HL-60 (cell line): ENCODE measurements around the gene C1S.

ENCODE experiments used
- GABPA ChIP-seq: IDR thresholded peaks from 2 replicates; pipeline ENCODE4 v1.6.1; 2012; ENCODE audit warnings: low read depth
- POLR2AphosphoS5 ChIP-seq: IDR thresholded peaks from 2 replicates; pipeline ENCODE4 v1.6.1; 2012; ENCODE audit warnings: low read depth
- TF ChIP-seq, protein P1 (sequence below): IDR thresholded peaks from one replicate; pipeline ENCODE4 v1.5.1; 2011; ENCODE audit warnings: low read length, control low read depth, inconsistent platforms; ENCODE audit not compliant: insufficient read depth
- TF ChIP-seq, protein P2 (sequence below): IDR thresholded peaks from 2 replicates; pipeline ENCODE4 v1.6.1; 2012; ENCODE audit warnings: low read depth; ENCODE audit not compliant: insufficient replicate concordance

DNA sequence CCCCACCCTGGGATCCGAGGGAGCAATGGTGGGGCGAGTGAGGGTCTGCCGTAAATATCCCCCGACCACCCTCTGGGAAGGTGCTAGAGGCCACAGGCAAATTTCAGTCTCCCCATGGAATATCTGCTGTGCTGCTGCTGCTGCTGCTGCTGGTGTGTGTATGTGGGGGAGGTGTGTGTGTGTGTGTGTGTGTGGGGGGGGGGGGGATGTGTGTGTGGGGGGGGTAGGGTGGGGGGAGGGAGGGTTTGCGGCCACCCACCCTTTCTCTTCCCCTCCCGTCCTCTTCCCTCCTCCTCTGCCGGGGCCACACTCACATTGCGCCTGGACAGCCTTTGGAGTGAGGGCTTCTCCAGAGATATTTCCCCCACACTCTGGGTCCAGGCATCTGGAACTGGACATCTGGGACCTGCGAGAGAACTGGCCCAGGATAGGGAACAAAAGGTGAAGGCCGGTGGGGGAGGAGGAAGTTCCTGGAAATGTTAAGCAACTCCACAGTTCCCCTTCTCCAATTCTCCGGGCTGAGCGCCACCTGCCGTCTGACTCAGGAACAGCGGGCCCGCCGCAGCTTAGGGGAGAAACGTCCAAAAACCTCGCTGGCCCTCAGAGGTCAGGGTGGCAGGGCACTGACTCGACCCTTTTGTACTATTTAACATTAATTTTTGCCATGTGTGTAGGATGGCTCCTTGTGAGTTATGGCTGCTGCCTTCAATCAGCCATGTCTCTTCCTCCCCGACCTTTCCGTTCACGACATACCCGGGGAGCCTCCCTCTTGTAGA lies 48.5 kb downstream of the C1S start, which contains the start of gene C1RL:
- TF ChIP-seq POLR2AphosphoS5 (peak; percentile 54), GABPA (no peak)
- TF ChIP-seq, protein P1, sequence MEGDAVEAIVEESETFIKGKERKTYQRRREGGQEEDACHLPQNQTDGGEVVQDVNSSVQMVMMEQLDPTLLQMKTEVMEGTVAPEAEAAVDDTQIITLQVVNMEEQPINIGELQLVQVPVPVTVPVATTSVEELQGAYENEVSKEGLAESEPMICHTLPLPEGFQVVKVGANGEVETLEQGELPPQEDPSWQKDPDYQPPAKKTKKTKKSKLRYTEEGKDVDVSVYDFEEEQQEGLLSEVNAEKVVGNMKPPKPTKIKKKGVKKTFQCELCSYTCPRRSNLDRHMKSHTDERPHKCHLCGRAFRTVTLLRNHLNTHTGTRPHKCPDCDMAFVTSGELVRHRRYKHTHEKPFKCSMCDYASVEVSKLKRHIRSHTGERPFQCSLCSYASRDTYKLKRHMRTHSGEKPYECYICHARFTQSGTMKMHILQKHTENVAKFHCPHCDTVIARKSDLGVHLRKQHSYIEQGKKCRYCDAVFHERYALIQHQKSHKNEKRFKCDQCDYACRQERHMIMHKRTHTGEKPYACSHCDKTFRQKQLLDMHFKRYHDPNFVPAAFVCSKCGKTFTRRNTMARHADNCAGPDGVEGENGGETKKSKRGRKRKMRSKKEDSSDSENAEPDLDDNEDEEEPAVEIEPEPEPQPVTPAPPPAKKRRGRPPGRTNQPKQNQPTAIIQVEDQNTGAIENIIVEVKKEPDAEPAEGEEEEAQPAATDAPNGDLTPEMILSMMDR, result peak; percentile 97
- TF ChIP-seq, protein P2, sequence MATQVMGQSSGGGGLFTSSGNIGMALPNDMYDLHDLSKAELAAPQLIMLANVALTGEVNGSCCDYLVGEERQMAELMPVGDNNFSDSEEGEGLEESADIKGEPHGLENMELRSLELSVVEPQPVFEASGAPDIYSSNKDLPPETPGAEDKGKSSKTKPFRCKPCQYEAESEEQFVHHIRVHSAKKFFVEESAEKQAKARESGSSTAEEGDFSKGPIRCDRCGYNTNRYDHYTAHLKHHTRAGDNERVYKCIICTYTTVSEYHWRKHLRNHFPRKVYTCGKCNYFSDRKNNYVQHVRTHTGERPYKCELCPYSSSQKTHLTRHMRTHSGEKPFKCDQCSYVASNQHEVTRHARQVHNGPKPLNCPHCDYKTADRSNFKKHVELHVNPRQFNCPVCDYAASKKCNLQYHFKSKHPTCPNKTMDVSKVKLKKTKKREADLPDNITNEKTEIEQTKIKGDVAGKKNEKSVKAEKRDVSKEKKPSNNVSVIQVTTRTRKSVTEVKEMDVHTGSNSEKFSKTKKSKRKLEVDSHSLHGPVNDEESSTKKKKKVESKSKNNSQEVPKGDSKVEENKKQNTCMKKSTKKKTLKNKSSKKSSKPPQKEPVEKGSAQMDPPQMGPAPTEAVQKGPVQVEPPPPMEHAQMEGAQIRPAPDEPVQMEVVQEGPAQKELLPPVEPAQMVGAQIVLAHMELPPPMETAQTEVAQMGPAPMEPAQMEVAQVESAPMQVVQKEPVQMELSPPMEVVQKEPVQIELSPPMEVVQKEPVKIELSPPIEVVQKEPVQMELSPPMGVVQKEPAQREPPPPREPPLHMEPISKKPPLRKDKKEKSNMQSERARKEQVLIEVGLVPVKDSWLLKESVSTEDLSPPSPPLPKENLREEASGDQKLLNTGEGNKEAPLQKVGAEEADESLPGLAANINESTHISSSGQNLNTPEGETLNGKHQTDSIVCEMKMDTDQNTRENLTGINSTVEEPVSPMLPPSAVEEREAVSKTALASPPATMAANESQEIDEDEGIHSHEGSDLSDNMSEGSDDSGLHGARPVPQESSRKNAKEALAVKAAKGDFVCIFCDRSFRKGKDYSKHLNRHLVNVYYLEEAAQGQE, result peak; percentile 45
